HG02981 (cell line): Measurements from ENCODE around the gene ANKFN1.
"Not testable (repeated sequence)": the region's sequence is repeated elsewhere in the genome, so short reads cannot be mapped to it uniquely, and the experiment has no call there.

Experiments used
- ATAC-seq: cut with Tn5 transposase; IDR thresholded peaks from one replicate; pipeline ENCODE4 v1.9.1; 2021; ENCODE audit warnings: mild to moderate bottlenecking, moderate library complexity; ENCODE audit not compliant: unreplicated experiment

Gene ANKFN1

DNA sequence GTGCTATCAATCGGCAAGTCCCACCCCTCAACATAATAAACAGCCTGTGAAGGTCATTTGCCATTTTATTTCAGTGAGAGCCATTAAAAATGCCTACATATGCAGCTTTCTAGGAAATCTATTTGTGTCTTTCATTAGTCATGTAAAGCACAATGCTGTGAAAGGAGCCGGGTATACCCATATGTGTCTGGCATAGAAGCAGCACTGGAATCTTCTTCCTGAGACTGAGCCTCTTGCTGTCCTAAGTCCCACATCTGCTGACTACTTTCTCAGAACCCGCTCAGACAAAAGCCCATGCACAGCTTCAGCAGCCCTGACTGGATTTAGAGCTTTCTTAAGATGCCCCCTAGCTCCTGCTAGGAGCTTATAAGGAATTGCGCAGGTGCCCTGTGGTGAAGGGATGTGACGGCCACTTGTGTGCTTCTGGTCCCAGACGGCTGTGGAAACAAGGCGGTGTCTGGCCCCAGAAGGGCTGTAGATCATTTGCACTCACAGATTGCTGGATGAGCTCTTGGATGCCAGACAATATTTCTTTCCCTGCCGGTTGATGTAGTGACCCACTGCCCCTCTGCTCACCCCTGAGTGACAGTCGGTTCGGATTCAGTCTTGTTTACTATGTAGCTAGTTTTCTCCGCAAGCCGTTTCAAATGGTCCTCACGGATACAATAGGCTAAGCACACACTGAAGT, 172.2 kb downstream of the ANKFN1 start:
- no peak for ATAC-seq

DNA sequence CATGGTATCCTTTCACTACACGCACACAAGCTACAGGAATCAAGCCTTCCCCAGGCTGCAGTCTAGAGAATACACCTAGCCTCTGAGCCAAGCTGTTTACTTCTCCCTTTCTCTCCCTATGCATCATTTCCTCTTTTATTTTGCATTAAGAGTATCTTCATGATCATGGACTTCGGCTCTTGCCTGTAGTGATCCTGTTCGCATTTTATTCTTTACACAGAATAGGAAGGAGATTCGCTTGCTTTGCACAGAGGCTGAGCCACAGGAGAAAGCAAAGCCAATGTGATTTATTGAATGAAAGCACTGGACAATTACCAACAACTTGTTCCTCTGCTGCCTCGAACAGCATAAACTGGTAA, 172.7 kb downstream of the ANKFN1 start:
- ATAC-seq: no peak

DNA sequence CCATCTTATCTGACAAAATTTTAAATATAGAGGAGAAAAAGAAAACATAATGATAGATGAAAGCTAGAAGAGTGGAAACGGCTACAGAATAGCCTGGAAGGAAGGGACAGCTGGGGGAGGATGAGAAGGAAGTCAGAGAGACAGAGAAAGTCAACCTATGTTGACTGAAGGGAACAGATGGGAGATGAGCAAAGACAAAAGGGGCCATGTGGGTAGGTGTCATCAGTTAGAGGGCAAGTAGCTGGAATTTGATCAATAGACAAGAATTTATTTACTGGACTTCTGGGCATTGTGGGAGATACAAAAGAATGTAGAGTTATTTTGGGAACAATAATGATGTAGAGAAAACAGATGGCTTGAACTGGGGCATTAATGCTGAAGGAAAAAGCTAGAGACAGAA, 194.4 kb downstream of the ANKFN1 start:
- no peak for ATAC-seq

DNA sequence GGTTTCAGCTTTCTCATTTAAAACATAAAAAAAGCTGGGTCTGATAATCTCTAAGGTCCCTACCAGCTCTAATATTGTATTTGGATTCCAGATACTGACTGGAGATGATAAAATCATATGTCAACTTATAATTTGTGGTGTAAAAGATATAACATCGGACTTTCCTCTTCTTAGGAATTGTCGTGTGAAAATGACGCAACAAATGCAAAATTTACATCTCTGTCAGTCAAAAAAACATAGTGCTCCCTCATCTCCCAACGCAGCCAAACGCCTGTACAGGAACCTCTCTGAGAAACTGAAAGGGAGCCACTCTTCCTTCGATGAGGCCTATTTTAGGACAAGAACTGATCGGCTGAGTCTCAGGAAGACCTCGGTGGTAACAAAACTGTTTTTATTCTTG, 197.3 kb downstream of the ANKFN1 start:
- no peak for ATAC-seq

DNA sequence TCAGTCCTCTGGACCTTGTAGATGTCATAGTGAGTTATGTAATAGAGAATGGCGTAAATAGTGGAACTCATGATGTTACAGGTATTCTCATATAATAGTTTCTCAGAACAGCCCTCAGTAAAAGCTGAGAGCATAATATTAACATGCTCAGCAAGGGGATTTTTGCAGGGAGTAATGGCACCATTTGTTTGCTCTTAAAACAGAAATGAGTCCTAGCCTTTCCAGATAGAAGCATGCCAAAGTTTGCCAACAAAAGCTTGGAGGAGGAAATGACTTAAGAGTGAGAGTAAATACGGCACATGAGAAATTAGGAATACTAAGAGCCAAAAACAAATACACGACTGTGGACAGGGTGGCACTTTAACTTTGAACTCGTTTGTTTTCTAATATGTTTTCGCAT, 198.4 kb downstream of the ANKFN1 start:
- no peak for ATAC-seq

DNA sequence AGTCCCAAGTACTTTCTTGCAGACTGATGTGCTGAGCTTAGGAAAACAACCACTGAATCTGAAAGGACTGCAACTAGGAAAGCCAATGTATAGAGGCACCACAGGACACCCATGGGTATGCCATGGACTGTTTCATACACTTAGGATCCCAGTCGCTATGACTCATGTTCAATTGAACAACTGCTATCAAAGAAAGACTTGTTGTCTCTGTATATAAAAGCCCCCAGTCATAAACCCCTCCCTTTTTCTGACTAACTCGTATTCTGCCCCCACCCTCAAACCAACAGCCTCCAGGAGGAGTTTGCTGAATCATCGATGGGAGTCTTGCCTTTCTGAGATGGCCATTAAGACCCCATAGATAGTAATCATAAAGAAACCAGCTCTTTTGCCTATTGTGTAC, 205.4 kb downstream of the ANKFN1 start:
- no peak for ATAC-seq

- no peak for ATAC-seq
Observed at GRCh38 chr17:56359518-56359917, 206.2 kb downstream of the ANKFN1 start.

GRCh38 chr17:56367366-56367765, 214.1 kb downstream of the ANKFN1 start:
- ATAC-seq: no peak

GRCh38 chr17:56373981-56374833, 220.9 kb downstream of the ANKFN1 start:
- ATAC-seq: no peak

DNA sequence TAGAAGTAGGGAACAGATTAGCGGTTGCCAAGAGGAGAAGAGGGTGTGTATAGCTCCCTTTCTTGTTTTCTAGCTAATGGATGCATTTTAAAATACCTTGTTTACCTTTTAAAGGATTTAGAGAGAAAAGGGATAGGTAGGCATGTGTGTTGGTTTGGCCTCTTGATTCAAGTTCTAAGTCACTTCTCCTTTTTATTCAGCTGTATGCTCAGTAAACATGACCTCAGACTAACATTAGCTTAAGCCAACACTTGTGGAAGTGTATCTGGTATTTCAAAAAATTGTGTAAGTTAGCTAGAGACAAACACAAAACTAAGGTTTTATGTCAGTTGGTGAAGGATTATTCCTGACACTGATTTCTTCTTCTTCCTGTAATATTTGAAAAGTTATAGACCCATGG, 236.1 kb downstream of the ANKFN1 start:
- ATAC-seq: no peak

GRCh38 chr17:56392321-56392720, 239.0 kb downstream of the ANKFN1 start:
- no peak for ATAC-seq

DNA sequence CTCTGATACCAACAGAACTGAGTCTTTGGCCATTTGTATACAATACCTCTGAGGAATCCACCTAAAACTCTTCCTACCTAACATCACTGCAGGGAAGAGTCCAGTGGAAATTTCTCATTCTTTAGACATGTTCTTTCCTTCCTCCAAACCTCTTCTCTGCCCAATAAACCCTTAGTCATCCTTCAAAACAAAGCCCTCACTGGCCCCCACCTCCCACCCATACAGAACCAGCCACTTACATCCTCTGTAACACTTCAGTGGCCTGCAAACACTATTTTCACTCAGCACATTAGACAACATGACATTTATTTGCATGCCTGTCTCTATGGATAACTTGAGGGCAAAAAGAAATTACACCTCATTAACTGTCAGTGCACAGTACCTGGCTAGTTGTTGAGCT, 239.9 kb downstream of the ANKFN1 start:
- ATAC-seq: no peak

DNA sequence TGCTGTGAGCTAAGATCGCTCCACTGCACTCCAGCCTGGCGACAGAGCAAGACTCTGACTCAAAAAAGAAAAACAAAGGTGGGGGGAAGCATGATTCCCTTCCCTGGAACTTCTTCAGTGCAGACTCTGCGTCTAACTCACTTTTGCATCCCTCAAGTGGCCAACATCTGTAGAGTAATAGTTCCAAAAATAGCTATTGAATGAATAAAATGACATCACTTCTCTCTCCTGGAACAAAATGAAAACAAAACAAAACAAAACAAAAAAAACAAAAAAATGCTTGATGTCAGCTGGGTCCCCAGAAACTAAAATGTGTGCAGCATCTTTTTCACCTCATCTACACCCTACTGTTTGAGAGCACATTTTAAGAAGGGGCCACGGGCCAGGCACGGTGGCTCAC, 242.5 kb downstream of the ANKFN1 start:
- no peak for ATAC-seq

- no peak for ATAC-seq
Observed at GRCh38 chr17:56407086-56407485, 253.8 kb downstream of the ANKFN1 start.

DNA sequence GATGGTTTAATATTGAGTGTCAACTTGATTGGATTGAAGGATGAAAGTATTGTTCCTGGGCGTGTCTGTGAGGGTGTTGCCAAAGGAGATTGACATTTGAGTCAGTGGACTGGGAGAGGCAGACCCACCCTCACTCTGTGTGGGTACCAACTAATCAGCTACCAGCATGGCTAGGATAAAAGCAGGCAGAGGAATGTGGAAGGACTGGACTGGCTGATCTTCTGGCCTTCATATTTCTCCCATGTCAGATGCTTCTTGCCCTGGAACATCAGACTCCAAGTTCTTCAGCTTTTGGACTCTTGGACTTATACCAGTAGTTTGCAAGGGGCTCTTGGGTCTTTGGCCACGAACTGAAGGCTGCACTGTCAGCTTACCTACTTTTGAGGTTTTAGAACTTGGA, 259.1 kb downstream of the ANKFN1 start:
- not testable (repeated sequence) for ATAC-seq

- no peak for ATAC-seq
Observed at GRCh38 chr17:56416682-56417351, 263.5 kb downstream of the ANKFN1 start.

DNA sequence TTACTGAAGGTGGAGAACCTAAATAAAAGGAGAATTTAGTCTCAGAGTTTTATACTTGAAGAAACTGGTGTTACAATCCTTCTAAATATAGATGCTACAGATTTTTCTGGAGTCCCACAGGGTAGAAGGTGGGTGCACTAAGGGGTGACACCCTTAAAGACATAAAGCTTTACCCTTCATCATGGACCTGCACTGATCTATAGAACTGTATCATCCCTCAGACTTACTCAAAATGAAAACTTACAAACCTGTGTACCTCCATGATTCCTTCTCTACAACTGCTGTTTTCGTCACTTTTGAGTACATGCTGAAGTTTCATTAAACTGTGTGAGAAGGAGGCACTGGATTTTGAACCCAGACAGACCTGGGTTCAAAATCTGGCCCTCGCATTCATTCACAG, 270.7 kb downstream of the ANKFN1 start:
- no peak for ATAC-seq

GRCh38 chr17:56424543-56425044, 271.3 kb downstream of the ANKFN1 start:
- no peak for ATAC-seq

- no peak for ATAC-seq
Observed at GRCh38 chr17:56425483-56425882, 272.2 kb downstream of the ANKFN1 start.

DNA sequence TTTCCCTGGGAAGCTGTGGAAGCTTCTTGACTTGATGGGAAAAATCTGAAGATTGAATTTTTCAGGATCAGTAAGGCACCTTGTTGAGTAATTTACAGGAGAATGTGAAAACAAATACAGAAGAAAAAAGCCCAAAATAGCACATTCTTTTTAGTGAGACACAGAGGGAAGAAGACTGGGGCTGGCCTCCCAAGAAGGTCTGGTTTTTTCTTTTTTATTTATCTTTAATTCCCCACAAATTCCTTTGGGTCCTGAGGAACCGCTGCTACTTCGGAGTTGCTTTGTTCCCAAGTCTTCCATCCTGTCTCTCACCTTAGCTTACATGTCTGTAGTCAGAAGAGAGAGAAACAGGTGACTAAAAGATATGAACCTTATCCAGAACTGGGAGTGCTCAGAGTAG, 273.6 kb downstream of the ANKFN1 start:
- ATAC-seq: no peak

DNA sequence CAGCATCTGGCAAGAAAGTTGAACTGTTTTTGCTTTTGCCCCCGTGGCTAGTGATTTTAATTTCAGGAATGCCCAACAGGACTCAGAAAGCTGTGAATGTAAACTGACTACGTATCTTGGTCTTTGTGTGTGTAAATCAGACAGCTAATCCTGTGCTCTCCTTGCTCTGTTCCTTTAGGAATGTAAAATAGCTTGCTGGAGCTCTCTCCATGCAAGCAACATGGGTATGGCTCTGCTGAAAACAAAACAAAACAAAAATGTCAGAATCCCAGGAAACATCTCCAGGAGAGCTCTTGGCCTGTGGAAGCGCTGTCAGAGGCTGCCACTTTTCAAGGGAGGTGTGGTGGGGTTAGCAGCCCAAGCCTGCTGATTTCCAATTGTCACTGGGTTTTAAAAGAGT, 278.5 kb downstream of the ANKFN1 start:
- ATAC-seq: no peak

DNA sequence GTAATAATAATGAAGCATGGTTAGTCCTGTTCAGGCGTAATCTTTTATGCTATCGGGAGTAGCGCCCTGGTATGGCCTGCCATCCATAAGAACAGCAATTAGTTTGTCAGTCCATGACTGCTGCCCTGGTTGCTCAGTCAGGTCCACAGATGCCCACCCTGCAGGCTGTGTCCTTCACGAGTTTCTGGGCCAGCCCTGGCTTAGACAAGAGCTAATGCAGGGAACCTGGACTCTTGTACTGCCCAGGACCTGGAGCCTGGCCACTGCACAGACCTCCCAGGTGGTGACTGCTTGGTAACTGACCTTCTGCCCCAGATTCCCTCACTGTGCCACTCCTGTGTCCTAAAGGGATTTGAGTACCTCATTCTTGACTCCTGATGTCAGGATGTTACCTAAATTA, 279.2 kb downstream of the ANKFN1 start:
- no peak for ATAC-seq
